ENCODE measurements around the gene ABR. TPM values are rescaled to one million over a fixed set of nuclear protein-coding genes. Genes with fewer than 3 reads are reported as not detected.

The ABR gene
- total RNA-seq, 1 donor from 2014 or later, result 59.7 TPM

DNA sequence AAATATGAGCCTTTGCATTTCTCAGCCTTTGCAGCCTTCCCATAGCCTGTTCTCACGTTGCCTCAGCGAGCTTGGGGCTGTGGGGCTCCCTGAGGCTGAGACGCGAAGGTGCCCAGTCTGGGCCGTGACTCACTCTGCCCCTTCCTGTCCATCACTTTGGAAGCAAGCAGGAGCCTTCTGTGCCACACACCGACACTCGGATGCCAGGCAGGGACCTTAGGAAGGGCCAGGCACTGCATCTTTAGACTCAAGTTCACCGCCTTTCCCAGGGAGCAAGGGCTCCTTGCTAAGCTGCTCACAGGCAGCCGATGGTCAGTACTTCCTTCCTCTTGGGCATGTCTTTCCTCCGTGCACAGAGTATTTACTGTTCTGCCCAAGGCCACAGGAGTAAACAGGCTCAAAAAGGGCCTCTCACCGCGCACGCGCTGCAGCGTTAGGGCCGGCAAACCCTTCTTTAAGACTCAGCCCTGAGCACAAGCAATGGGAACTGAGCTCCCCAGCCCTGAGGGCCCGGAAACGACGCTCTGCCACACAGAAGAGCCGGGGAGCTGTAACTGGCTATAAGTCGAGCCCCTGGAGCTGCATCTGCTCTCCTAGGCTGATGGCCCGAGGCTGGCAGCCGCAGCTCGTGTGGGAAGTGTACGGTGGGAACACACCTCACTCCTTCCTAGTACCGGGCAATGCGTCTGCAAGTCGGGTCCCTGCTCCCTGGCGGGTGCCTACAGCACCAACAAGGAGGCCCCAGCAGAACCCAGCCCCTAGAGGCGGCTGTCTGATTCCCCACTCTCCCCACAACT lies 175.6 kb downstream of the ABR start:
- TF ChIP-seq, protein P1, sequence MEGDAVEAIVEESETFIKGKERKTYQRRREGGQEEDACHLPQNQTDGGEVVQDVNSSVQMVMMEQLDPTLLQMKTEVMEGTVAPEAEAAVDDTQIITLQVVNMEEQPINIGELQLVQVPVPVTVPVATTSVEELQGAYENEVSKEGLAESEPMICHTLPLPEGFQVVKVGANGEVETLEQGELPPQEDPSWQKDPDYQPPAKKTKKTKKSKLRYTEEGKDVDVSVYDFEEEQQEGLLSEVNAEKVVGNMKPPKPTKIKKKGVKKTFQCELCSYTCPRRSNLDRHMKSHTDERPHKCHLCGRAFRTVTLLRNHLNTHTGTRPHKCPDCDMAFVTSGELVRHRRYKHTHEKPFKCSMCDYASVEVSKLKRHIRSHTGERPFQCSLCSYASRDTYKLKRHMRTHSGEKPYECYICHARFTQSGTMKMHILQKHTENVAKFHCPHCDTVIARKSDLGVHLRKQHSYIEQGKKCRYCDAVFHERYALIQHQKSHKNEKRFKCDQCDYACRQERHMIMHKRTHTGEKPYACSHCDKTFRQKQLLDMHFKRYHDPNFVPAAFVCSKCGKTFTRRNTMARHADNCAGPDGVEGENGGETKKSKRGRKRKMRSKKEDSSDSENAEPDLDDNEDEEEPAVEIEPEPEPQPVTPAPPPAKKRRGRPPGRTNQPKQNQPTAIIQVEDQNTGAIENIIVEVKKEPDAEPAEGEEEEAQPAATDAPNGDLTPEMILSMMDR (conservative IDR thresholded peaks at IDR 0.05), result no peak
- Mint-ChIP-seq H3K27me3 (ENCODE audit: low read depth) (no peaks in the 10 kb centered on the region), H3K4me3 (no peak overlapping the region), H3K36me3 (ENCODE audit: low read depth) (peaks cover 3% of the 10 kb centered on the region), H3K4me1 (peaks cover 2% of the 10 kb centered on the region), H3K27ac (ENCODE audit: unreplicated experiment) (no peak overlapping the region), H3K9me3 (no peaks in the 10 kb centered on the region)
- DNase-seq (ENCODE audit: low read depth, low spot score), result no peak

DNA sequence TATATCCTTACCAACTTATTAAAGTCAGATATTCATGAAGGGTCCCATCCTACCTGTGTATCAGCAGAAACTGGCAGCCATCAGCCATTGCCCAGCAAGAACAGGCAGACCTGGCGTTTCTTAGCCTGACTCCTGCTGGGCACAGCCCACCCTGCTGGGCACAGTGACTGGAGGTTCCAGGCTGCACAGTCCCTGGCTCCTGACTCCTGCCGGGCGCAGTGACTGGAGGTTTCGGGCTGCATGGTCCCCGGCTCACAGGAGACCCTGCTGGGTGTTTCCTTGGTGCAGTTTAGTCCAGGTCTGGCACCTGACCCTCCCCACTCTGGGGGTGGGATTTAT lies 176.2 kb downstream of the ABR start:
- no peak overlapping the region for H3K4me3 Mint-ChIP-seq
- H3K27me3 Mint-ChIP-seq (ENCODE audit: low read depth), result no peaks in the 10 kb centered on the region
- peaks cover 3% of the 10 kb centered on the region for H3K36me3 Mint-ChIP-seq (ENCODE audit: low read depth)
- no peak overlapping the region for H3K27ac Mint-ChIP-seq (ENCODE audit: unreplicated experiment)
- TF ChIP-seq, protein P1 (conservative IDR thresholded peaks at IDR 0.05), result no peak
- H3K4me1 Mint-ChIP-seq, result peaks cover 6% of the 10 kb centered on the region
- no peak for DNase-seq (ENCODE audit: low read depth, low spot score)
- H3K9me3 Mint-ChIP-seq, result no peaks in the 10 kb centered on the region

DNA sequence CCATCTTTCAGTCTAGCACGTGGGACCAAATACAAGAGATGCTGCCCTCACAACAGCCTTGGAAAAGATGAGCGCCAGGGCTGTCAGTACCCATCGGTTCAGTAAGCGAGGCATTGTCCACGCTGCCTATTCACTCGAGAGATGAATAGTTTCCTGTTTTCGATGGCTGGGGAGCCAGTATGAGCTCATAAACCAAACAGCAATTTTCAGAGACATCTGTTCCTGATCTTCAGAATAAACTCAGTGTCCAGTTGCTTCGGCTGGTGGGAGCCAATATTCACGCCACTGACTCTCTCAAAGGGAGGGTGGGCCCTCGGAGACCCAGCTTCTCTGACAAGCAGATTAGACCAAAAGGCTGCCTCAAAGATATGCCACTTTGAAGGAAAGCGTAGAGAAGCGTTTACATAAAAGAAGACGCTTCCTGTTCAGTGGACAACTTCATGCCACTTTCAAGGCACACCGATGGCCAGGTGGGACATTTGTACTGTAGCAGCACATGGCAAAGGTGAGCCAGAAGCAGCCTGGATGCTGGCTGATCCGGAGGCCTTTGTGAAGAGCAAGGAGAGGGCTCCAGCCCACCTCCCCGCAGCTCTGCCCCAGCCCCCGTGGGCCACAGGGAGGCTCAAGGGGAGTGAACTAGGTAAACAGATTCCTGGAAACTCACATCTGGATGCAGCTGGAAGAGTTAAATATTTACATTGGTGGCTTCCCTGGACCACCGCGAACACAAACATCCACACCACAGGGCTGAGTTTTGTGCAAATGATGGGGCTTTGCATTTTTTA lies 176.8 kb downstream of the ABR start:
- Mint-ChIP-seq H3K4me3 (no peak overlapping the region), H3K27me3 (ENCODE audit: low read depth) (no peaks in the 10 kb centered on the region), H3K36me3 (ENCODE audit: low read depth) (peaks cover 3% of the 10 kb centered on the region), H3K9me3 (no peaks in the 10 kb centered on the region), H3K27ac (ENCODE audit: unreplicated experiment) (peak overlapping the region; percentile 88), H3K4me1 (peaks cover 12% of the 10 kb centered on the region)
- no peak for DNase-seq (ENCODE audit: low read depth, low spot score)
- TF ChIP-seq, protein P1 (conservative IDR thresholded peaks at IDR 0.05), result no peak

DNA sequence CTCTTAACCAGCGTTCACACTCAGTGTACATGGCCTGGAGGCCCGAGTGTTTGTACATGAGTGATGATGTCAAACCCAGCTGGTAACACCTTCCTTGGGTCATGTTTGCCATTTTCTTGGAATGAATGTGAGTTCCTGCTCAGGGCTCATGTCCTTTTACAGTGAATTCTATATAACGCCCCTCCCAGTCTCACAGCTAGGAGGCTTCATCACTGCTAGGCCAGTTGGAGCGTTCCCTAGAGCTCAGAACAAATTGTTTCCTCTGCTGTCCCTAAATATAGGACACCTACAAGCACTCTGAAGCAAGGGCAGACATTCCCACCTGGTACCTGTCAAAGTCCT lies 177.4 kb downstream of the ABR start:
- peaks cover 3% of the 10 kb centered on the region for H3K36me3 Mint-ChIP-seq (ENCODE audit: low read depth)
- H3K4me1 Mint-ChIP-seq, result peaks cover 17% of the 10 kb centered on the region
- no peaks in the 10 kb centered on the region for H3K9me3 Mint-ChIP-seq
- H3K27me3 Mint-ChIP-seq (ENCODE audit: low read depth), result no peaks in the 10 kb centered on the region
- peak overlapping the region; percentile 41 for H3K4me3 Mint-ChIP-seq
- no peak overlapping the region for H3K27ac Mint-ChIP-seq (ENCODE audit: unreplicated experiment)
- no peak for DNase-seq (ENCODE audit: low read depth, low spot score)
- TF ChIP-seq, protein P1 (conservative IDR thresholded peaks at IDR 0.05), result no peak

DNA sequence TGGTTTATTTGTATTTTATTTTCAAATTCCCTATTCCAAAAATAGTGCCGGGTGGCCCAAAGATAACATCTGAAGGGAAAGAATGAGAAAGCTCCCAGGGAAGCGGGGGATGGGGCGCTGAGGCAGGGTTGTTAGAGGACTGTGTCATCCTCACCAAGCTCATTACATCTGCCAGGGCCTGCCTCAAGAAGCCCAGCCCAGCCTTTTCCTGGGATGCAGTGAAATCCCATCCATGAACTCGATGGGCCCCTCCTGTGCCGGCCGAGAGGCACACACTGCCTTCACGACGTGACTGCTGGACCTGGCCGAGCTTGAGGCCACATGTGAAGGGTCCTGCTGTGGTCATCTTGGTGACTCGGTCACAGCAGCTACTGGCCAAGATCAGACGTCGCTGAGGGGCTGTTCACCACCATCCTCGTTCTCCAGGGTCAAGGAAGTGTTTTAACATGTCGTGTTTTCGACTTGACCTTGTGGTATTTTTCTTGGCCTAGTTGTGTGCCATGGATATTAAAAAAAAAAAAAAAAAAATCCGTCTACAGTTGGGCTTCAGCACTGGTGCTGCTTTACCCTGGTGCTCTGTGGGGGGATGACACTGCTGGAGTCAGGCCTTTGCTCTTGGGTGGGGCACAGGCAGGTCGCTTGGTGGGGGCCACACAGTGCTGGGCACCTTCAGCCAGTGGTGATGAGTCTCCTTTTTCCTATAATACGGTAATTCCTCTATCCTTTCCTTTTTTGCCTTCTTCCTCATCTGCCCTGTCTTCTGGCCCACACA lies 178.0 kb downstream of the ABR start:
- Mint-ChIP-seq H3K27ac (ENCODE audit: unreplicated experiment) (no peak overlapping the region), H3K4me1 (peaks cover 17% of the 10 kb centered on the region), H3K27me3 (ENCODE audit: low read depth) (no peaks in the 10 kb centered on the region), H3K4me3 (peak overlapping the region; percentile 41), H3K9me3 (no peaks in the 10 kb centered on the region), H3K36me3 (ENCODE audit: low read depth) (peaks cover 3% of the 10 kb centered on the region)
- TF ChIP-seq, protein P1 (conservative IDR thresholded peaks at IDR 0.05), result no peak
- no peak for DNase-seq (ENCODE audit: low read depth, low spot score)
